ENCODE results near the gene ASPSCR1.
"Not testable (repeated sequence)": the region's sequence is repeated elsewhere in the genome, so short reads cannot be mapped to it uniquely, and the experiment has no call there.

Gene ASPSCR1

GRCh38 chr17:82037092-82037888 lies 59.9 kb downstream of the ASPSCR1 start, which contains the start of gene DCXR:
DCXR (minus strand) TSS chr17:82037697; CDS start chr17:82037682, 15 bp downstream.
- peak; percentile 67 for TF ChIP-seq CTCF (IDR thresholded peaks at IDR 0.05; ENCODE audit: low read depth, low read length, missing control alignments)
- DNase-seq (ENCODE audit: extremely low read depth, low read depth), result peak; percentile 72

GRCh38 chr17:82037889-82038195 lies 60.4 kb downstream of the ASPSCR1 start:
- no peak for TF ChIP-seq CTCF (IDR thresholded peaks at IDR 0.05; ENCODE audit: low read depth, low read length, missing control alignments)
- peak overlapping the region; percentile 78; the same call in 1 of the 2 replicates for H3K4me3 ChIP-seq (replicated peaks; ENCODE audit: low read depth, low read length)
- no peak for DNase-seq (ENCODE audit: extremely low read depth, low read depth)

More at GRCh38 chr17:82037092-82037888, 59.9 kb downstream of the ASPSCR1 start, which contains the start of gene DCXR:
- H3K4me3 ChIP-seq (replicated peaks; ENCODE audit: low read depth, low read length), result peak within 1 kb of the TSS; percentile 78

- H3K4me3 ChIP-seq (replicated peaks; ENCODE audit: low read depth, low read length); DNase-seq (ENCODE audit: extremely low read depth, low read depth): not testable (repeated sequence)
These were observed 61.5 kb downstream of the ASPSCR1 start for GRCh38 chr17:82038796-82039409.

- no peak for TF ChIP-seq CTCF (IDR thresholded peaks at IDR 0.05; ENCODE audit: low read depth, low read length, missing control alignments)
- no peak for DNase-seq (ENCODE audit: extremely low read depth, low read depth)
These were observed 62.4 kb downstream of the ASPSCR1 start for GRCh38 chr17:82039695-82040299.

GRCh38 chr17:82041144-82041814 lies 63.9 kb downstream of the ASPSCR1 start:
- no peak for TF ChIP-seq CTCF (IDR thresholded peaks at IDR 0.05; ENCODE audit: low read depth, low read length, missing control alignments)
- no peak for DNase-seq (ENCODE audit: extremely low read depth, low read depth)
- H3K4me3 ChIP-seq (replicated peaks; ENCODE audit: low read depth, low read length), result no peak overlapping the region

More at GRCh38 chr17:82039695-82040299, 62.4 kb downstream of the ASPSCR1 start:
- H3K4me3 ChIP-seq (replicated peaks; ENCODE audit: low read depth, low read length), result no peak overlapping the region

GRCh38 chr17:82042649-82043048 lies 65.2 kb downstream of the ASPSCR1 start:
- no peak for DNase-seq (ENCODE audit: extremely low read depth, low read depth)
- no peak overlapping the region for H3K4me3 ChIP-seq (replicated peaks; ENCODE audit: low read depth, low read length)
- no peak for TF ChIP-seq CTCF (IDR thresholded peaks at IDR 0.05; ENCODE audit: low read depth, low read length, missing control alignments)

- no peak overlapping the region for H3K4me3 ChIP-seq (replicated peaks; ENCODE audit: low read depth, low read length)
- TF ChIP-seq CTCF (IDR thresholded peaks at IDR 0.05; ENCODE audit: low read depth, low read length, missing control alignments), result no peak
- no peak for DNase-seq (ENCODE audit: extremely low read depth, low read depth)
These were observed 66.1 kb downstream of the ASPSCR1 start for GRCh38 chr17:82043507-82043906.
